ENCODE measurements around the gene C2CD4A.
A peak's percentile ranks its signal among the peaks of the same experiment; 100 is the strongest.

C2CD4A gene

GRCh38 chr15:62104846-62105245 is 38.1 kb downstream of the C2CD4A start:
- H3K4me3 Mint-ChIP-seq, result no peak overlapping the region
- peaks cover 2% of the 10 kb centered on the region for H3K4me1 Mint-ChIP-seq
- H3K27me3 Mint-ChIP-seq, result peaks cover 5% of the 10 kb centered on the region
- no peaks in the 10 kb centered on the region for H3K9me3 Mint-ChIP-seq
- ATAC-seq (no peak), DNase-seq (no peak)
- no peaks in the 10 kb centered on the region for H3K36me3 Mint-ChIP-seq (ENCODE audit: low read depth)
- H3K27ac Mint-ChIP-seq, result no peak overlapping the region

- H3K4me1 Mint-ChIP-seq, result peaks cover 6% of the 10 kb centered on the region
- ATAC-seq (no peak), DNase-seq (no peak)
- H3K27me3 Mint-ChIP-seq, result peaks cover 5% of the 10 kb centered on the region
- H3K27ac Mint-ChIP-seq, result no peak overlapping the region
- H3K9me3 Mint-ChIP-seq, result no peaks in the 10 kb centered on the region
- H3K36me3 Mint-ChIP-seq (ENCODE audit: low read depth), result no peaks in the 10 kb centered on the region
- H3K4me3 Mint-ChIP-seq, result no peak overlapping the region
Observed at GRCh38 chr15:62105266-62105665, 38.5 kb downstream of the C2CD4A start.

GRCh38 chr15:62106096-62106495 is 39.3 kb downstream of the C2CD4A start:
- H3K36me3 Mint-ChIP-seq (ENCODE audit: low read depth), result no peaks in the 10 kb centered on the region
- DNase-seq (no peak), ATAC-seq (no peak)
- no peaks in the 10 kb centered on the region for H3K9me3 Mint-ChIP-seq
- no peak overlapping the region for H3K27ac Mint-ChIP-seq
- peaks cover 14% of the 10 kb centered on the region for H3K4me1 Mint-ChIP-seq
- H3K27me3 Mint-ChIP-seq, result peaks cover 7% of the 10 kb centered on the region
- H3K4me3 Mint-ChIP-seq, result no peak overlapping the region

- Mint-ChIP-seq H3K9me3 (no peaks in the 10 kb centered on the region), H3K4me1 (peaks cover 17% of the 10 kb centered on the region), H3K36me3 (ENCODE audit: low read depth) (no peaks in the 10 kb centered on the region), H3K4me3 (no peak overlapping the region), H3K27me3 (peaks cover 9% of the 10 kb centered on the region), H3K27ac (no peak overlapping the region)
- no peak for DNase-seq
- ATAC-seq, result no peak
Observed at GRCh38 chr15:62107571-62108121, 40.9 kb downstream of the C2CD4A start.

- no peak for ATAC-seq
- Mint-ChIP-seq H3K4me3 (no peak overlapping the region), H3K36me3 (ENCODE audit: low read depth) (no peaks in the 10 kb centered on the region)
Observed at GRCh38 chr15:62108411-62108810, 41.6 kb downstream of the C2CD4A start.

GRCh38 chr15:62109437-62109836 is 42.7 kb downstream of the C2CD4A start:
- no peaks in the 10 kb centered on the region for H3K36me3 Mint-ChIP-seq (ENCODE audit: low read depth)
- no peaks in the 10 kb centered on the region for H3K9me3 Mint-ChIP-seq
- ATAC-seq, result no peak
- no peak overlapping the region for H3K4me3 Mint-ChIP-seq
- DNase-seq, result no peak
- peaks cover 12% of the 10 kb centered on the region for H3K27me3 Mint-ChIP-seq
- H3K27ac Mint-ChIP-seq, result no peak overlapping the region
- peaks cover 17% of the 10 kb centered on the region for H3K4me1 Mint-ChIP-seq

More at GRCh38 chr15:62108411-62108810, 41.6 kb downstream of the C2CD4A start:
- Mint-ChIP-seq H3K27ac (no peak overlapping the region), H3K4me1 (peaks cover 17% of the 10 kb centered on the region), H3K9me3 (no peaks in the 10 kb centered on the region), H3K27me3 (peaks cover 12% of the 10 kb centered on the region)
- DNase-seq, result no peak

GRCh38 chr15:62109982-62110851 is 43.4 kb downstream of the C2CD4A start:
- Mint-ChIP-seq H3K4me1 (peaks cover 17% of the 10 kb centered on the region), H3K27ac (peak overlapping the region; percentile 88), H3K27me3 (peaks cover 12% of the 10 kb centered on the region), H3K9me3 (no peaks in the 10 kb centered on the region), H3K4me3 (peak overlapping the region; percentile 45), H3K36me3 (ENCODE audit: low read depth) (no peaks in the 10 kb centered on the region)
- no peak for DNase-seq
- ATAC-seq, result peak; percentile 82

GRCh38 chr15:62112081-62112480 is 45.3 kb downstream of the C2CD4A start:
- no peaks in the 10 kb centered on the region for H3K36me3 Mint-ChIP-seq (ENCODE audit: low read depth)
- no peak overlapping the region for H3K27ac Mint-ChIP-seq
- ATAC-seq (no peak), DNase-seq (no peak)
- no peaks in the 10 kb centered on the region for H3K9me3 Mint-ChIP-seq
- H3K27me3 Mint-ChIP-seq, result peaks cover 13% of the 10 kb centered on the region
- no peak overlapping the region for H3K4me3 Mint-ChIP-seq
- peaks cover 17% of the 10 kb centered on the region for H3K4me1 Mint-ChIP-seq

GRCh38 chr15:62112616-62113593 is 46.1 kb downstream of the C2CD4A start:
- H3K36me3 Mint-ChIP-seq (ENCODE audit: low read depth), result no peaks in the 10 kb centered on the region
- H3K9me3 Mint-ChIP-seq, result no peaks in the 10 kb centered on the region
- peaks cover 11% of the 10 kb centered on the region for H3K27me3 Mint-ChIP-seq
- H3K27ac Mint-ChIP-seq, result no peak overlapping the region
- H3K4me3 Mint-ChIP-seq, result no peak overlapping the region
- DNase-seq (no peak), ATAC-seq (peak; percentile 31)
- peaks cover 17% of the 10 kb centered on the region for H3K4me1 Mint-ChIP-seq

GRCh38 chr15:62115847-62116246 is 49.1 kb downstream of the C2CD4A start:
- H3K36me3 Mint-ChIP-seq (ENCODE audit: low read depth), result no peaks in the 10 kb centered on the region
- ATAC-seq (no peak), DNase-seq (no peak)
- H3K4me3 Mint-ChIP-seq, result no peak overlapping the region
- H3K27ac Mint-ChIP-seq, result no peak overlapping the region
- no peaks in the 10 kb centered on the region for H3K9me3 Mint-ChIP-seq
- H3K4me1 Mint-ChIP-seq, result peaks cover 28% of the 10 kb centered on the region
- peaks cover 11% of the 10 kb centered on the region for H3K27me3 Mint-ChIP-seq

- H3K9me3 Mint-ChIP-seq, result no peaks in the 10 kb centered on the region
- ATAC-seq (no peak), DNase-seq (no peak)
- H3K27me3 Mint-ChIP-seq, result peaks cover 4% of the 10 kb centered on the region
- no peak overlapping the region for H3K4me3 Mint-ChIP-seq
- H3K27ac Mint-ChIP-seq, result peak overlapping the region; percentile 61
- peaks cover 43% of the 10 kb centered on the region for H3K4me1 Mint-ChIP-seq
- no peaks in the 10 kb centered on the region for H3K36me3 Mint-ChIP-seq (ENCODE audit: low read depth)
Observed at GRCh38 chr15:62118520-62119226, 51.9 kb downstream of the C2CD4A start.

GRCh38 chr15:62119227-62119864 is 52.6 kb downstream of the C2CD4A start:
- Mint-ChIP-seq H3K4me3 (peak overlapping the region; percentile 44), H3K9me3 (no peaks in the 10 kb centered on the region), H3K36me3 (ENCODE audit: low read depth) (no peaks in the 10 kb centered on the region), H3K27ac (peak overlapping the region; percentile 61), H3K27me3 (peaks cover 4% of the 10 kb centered on the region), H3K4me1 (peaks cover 50% of the 10 kb centered on the region)
- DNase-seq (no peak), ATAC-seq (peak; percentile 97)

- H3K27me3 Mint-ChIP-seq, result peaks cover 4% of the 10 kb centered on the region
- no peaks in the 10 kb centered on the region for H3K36me3 Mint-ChIP-seq (ENCODE audit: low read depth)
- peak overlapping the region; percentile 61 for H3K27ac Mint-ChIP-seq
- no peak for DNase-seq
- peak; percentile 14 for ATAC-seq
- peaks cover 55% of the 10 kb centered on the region for H3K4me1 Mint-ChIP-seq
- no peak overlapping the region for H3K4me3 Mint-ChIP-seq
- no peaks in the 10 kb centered on the region for H3K9me3 Mint-ChIP-seq
Observed at GRCh38 chr15:62119874-62120273, 53.1 kb downstream of the C2CD4A start.

Measured in activated naive CD8-positive, alpha-beta T cell treated with anti-CD3 and anti-CD28 coated beads, Interleukin-2, amount 50 U/mL, for 24 hours (primary cell).